ENCODE measurements around the gene ZNF536.

ZNF536 gene

GRCh38 chr19:30378701-30379100 is 6.5 kb downstream of the ZNF536 start:
- TF ChIP-seq CTCF (IDR thresholded peaks at IDR 0.05; ENCODE audit: insufficient read depth, missing control alignments), result no peak
- FAIRE-seq, result no peak
- no peak for DNase-seq (ENCODE audit: insufficient read length, low spot score)

GRCh38 chr19:30379841-30380610 is 7.8 kb downstream of the ZNF536 start:
- no peak for TF ChIP-seq CTCF (IDR thresholded peaks at IDR 0.05; ENCODE audit: insufficient read depth, missing control alignments)
- FAIRE-seq (no peak), DNase-seq (ENCODE audit: insufficient read length, low spot score) (no peak)

GRCh38 chr19:30381366-30381765 is 9.2 kb downstream of the ZNF536 start:
- TF ChIP-seq CTCF (IDR thresholded peaks at IDR 0.05; ENCODE audit: insufficient read depth, missing control alignments), result no peak
- no peak for FAIRE-seq
- DNase-seq (ENCODE audit: insufficient read length, low spot score), result no peak

GRCh38 chr19:30385174-30385573 is 13.0 kb downstream of the ZNF536 start:
- FAIRE-seq (no peak), DNase-seq (ENCODE audit: insufficient read length, low spot score) (no peak)
- no peak for TF ChIP-seq CTCF (IDR thresholded peaks at IDR 0.05; ENCODE audit: insufficient read depth, missing control alignments)

GRCh38 chr19:30385666-30386065 is 13.5 kb downstream of the ZNF536 start:
- FAIRE-seq (no peak), DNase-seq (ENCODE audit: insufficient read length, low spot score) (no peak)
- TF ChIP-seq CTCF (IDR thresholded peaks at IDR 0.05; ENCODE audit: insufficient read depth, missing control alignments), result no peak

- no peak for DNase-seq (ENCODE audit: insufficient read length, low spot score)
- no peak for TF ChIP-seq CTCF (IDR thresholded peaks at IDR 0.05; ENCODE audit: insufficient read depth, missing control alignments)
- FAIRE-seq, result no peak
Measured at GRCh38 chr19:30386551-30387143, 14.5 kb downstream of the ZNF536 start.

All from D721Med (cell line).